Measurements from ENCODE around the gene XXYLT1. TPM values are rescaled to one million over a fixed set of nuclear protein-coding genes. Genes with fewer than 3 reads are reported as not detected.

Gene XXYLT1
- total and polyA plus RNA-seq, 10 of the 15 experiments (the other 5 are each of a cell fraction or from before 2014, with no cell fraction given), result 1.2 to 14.2 (median 9.3) TPM

DNA sequence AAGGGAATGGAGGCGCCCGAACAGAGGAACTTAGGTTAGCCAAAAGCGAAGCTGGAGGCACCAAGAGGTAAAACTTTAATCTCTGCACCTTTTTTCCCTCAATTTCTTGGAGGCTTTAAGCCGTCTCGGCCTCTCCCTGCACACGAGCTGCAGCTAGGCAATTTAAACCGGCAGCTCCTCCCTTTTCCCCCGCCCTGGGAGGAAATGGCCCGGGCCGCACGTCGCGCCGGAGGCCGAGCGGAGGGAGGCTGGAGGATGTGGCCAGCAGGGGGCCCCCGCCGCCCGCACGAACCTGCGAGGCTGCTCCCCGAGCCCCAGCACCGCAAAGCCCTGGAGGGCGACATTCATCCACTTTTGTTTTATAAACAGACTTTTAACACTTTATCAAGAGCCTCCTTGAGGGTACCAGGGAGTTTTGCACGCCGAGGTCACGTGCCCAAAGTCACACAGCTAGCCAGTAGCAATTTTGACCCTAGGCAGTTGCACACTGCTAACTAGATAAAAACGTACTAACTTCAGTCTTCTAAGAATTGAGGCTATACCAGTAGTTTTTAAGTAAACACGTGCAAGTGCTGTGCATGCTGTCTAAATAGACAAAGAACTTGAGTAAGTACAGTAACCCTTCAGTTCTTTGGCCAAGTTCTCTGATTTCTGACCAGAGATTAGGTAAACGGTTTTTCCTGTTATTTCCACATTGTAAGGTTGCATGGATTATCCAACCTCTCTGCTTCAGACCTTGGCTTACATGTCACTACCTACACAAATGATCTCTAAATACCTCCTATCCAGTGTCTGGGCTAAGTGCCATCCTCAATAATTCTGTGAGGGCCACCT lies 668 bp upstream of the XXYLT1 start (continued):
- TF ChIP-seq BHLHE40 (IDR thresholded peaks at IDR 0.05; ENCODE audit: borderline replicate concordance in 1 of 2, low read depth in 2 of 2, low read length in 1 of 2) (peak; percentile 88 to 95), SMC3 (IDR thresholded peaks at IDR 0.05; ENCODE audit: borderline replicate concordance, low read length) (peak; percentile 95), NFYA (IDR thresholded peaks at IDR 0.05; ENCODE audit: borderline replicate concordance, low read depth, low read length) (no peak), NFYB (IDR thresholded peaks at IDR 0.05; ENCODE audit: insufficient read depth, low read depth, low read length) (no peak), RAD51 (IDR thresholded peaks at IDR 0.05) (peak; percentile 94), SP1 (IDR thresholded peaks at IDR 0.05; ENCODE audit: low read depth, low read length) (no peak), EP300 (IDR thresholded peaks at IDR 0.05; ENCODE audit: borderline replicate concordance in 1 of 2, control insufficient read depth in 1 of 2, low read depth in 2 of 2, low read length in 2 of 2) (no peak), BRCA1 (IDR thresholded peaks at IDR 0.05; ENCODE audit: low read depth, low read length) (no peak), BMI1 (IDR thresholded peaks at IDR 0.05; ENCODE audit: borderline replicate concordance) (no peak), SIX5 (IDR thresholded peaks at IDR 0.05; ENCODE audit: low read depth, low read length, severe bottlenecking) (no peak), TCF12 (IDR thresholded peaks at IDR 0.05; ENCODE audit: low read depth, low read length) (no peak), SIN3A (IDR thresholded peaks at IDR 0.05; ENCODE audit: low read depth, low read length) (no peak), ZNF622 (IDR thresholded peaks at IDR 0.05) (no peak), CBX5 (IDR thresholded peaks at IDR 0.05; ENCODE audit: low read depth) (peak; percentile 79; the same call in 1 of the 2 replicates), REST (IDR thresholded peaks at IDR 0.05; ENCODE audit: low read depth, low read length) (no peak)
- TF ChIP-seq, protein P1, sequence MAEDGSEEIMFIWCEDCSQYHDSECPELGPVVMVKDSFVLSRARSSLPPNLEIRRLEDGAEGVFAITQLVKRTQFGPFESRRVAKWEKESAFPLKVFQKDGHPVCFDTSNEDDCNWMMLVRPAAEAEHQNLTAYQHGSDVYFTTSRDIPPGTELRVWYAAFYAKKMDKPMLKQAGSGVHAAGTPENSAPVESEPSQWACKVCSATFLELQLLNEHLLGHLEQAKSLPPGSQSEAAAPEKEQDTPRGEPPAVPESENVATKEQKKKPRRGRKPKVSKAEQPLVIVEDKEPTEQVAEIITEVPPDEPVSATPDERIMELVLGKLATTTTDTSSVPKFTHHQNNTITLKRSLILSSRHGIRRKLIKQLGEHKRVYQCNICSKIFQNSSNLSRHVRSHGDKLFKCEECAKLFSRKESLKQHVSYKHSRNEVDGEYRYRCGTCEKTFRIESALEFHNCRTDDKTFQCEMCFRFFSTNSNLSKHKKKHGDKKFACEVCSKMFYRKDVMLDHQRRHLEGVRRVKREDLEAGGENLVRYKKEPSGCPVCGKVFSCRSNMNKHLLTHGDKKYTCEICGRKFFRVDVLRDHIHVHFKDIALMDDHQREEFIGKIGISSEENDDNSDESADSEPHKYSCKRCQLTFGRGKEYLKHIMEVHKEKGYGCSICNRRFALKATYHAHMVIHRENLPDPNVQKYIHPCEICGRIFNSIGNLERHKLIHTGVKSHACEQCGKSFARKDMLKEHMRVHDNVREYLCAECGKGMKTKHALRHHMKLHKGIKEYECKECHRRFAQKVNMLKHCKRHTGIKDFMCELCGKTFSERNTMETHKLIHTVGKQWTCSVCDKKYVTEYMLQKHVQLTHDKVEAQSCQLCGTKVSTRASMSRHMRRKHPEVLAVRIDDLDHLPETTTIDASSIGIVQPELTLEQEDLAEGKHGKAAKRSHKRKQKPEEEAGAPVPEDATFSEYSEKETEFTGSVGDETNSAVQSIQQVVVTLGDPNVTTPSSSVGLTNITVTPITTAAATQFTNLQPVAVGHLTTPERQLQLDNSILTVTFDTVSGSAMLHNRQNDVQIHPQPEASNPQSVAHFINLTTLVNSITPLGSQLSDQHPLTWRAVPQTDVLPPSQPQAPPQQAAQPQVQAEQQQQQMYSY (CRISPR knock-in tag; IDR thresholded peaks at IDR 0.05), result no peak
- TF ChIP-seq, protein P2, sequence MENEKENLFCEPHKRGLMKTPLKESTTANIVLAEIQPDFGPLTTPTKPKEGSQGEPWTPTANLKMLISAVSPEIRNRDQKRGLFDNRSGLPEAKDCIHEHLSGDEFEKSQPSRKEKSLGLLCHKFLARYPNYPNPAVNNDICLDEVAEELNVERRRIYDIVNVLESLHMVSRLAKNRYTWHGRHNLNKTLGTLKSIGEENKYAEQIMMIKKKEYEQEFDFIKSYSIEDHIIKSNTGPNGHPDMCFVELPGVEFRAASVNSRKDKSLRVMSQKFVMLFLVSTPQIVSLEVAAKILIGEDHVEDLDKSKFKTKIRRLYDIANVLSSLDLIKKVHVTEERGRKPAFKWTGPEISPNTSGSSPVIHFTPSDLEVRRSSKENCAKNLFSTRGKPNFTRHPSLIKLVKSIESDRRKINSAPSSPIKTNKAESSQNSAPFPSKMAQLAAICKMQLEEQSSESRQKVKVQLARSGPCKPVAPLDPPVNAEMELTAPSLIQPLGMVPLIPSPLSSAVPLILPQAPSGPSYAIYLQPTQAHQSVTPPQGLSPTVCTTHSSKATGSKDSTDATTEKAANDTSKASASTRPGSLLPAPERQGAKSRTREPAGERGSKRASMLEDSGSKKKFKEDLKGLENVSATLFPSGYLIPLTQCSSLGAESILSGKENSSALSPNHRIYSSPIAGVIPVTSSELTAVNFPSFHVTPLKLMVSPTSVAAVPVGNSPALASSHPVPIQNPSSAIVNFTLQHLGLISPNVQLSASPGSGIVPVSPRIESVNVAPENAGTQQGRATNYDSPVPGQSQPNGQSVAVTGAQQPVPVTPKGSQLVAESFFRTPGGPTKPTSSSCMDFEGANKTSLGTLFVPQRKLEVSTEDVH (IDR thresholded peaks at IDR 0.05; ENCODE audit: low read depth, partially characterized antibody), result peak; percentile 15
- TF ChIP-seq, protein P3, sequence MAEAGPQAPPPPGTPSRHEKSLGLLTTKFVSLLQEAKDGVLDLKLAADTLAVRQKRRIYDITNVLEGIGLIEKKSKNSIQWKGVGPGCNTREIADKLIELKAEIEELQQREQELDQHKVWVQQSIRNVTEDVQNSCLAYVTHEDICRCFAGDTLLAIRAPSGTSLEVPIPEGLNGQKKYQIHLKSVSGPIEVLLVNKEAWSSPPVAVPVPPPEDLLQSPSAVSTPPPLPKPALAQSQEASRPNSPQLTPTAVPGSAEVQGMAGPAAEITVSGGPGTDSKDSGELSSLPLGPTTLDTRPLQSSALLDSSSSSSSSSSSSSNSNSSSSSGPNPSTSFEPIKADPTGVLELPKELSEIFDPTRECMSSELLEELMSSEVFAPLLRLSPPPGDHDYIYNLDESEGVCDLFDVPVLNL (IDR thresholded peaks at IDR 0.05; ENCODE audit: low read depth, low read length), result no peak
